HG03442 (cell line): ENCODE measurements around the gene ATXN10.
"Not testable (repeated sequence)": the region's sequence is repeated elsewhere in the genome, so short reads cannot be mapped to it uniquely, and the experiment has no call there.

Experiments
- ATAC-seq: cut with Tn5 transposase; IDR thresholded peaks from one replicate; pipeline ENCODE4 v1.9.1; 2021; ENCODE audit warnings: mild to moderate bottlenecking, moderate library complexity; ENCODE audit not compliant: unreplicated experiment

ATXN10 gene

GRCh38 chr22:45781966-45782365, 110.3 kb downstream of the ATXN10 start:
- no peak for ATAC-seq

GRCh38 chr22:45783021-45783420, 111.4 kb downstream of the ATXN10 start:
- no peak for ATAC-seq

GRCh38 chr22:45783690-45784089, 112.1 kb downstream of the ATXN10 start:
- ATAC-seq, result no peak

- ATAC-seq, result no peak
These were observed 113.0 kb downstream of the ATXN10 start for GRCh38 chr22:45784357-45785277.

GRCh38 chr22:45785458-45785857, 113.8 kb downstream of the ATXN10 start:
- no peak for ATAC-seq

GRCh38 chr22:45786726-45787125, 115.1 kb downstream of the ATXN10 start:
- no peak for ATAC-seq

GRCh38 chr22:45787759-45788158, 116.1 kb downstream of the ATXN10 start:
- no peak for ATAC-seq

- no peak for ATAC-seq
These were observed 116.9 kb downstream of the ATXN10 start for GRCh38 chr22:45788522-45788921.

- no peak for ATAC-seq
These were observed 118.8 kb downstream of the ATXN10 start for GRCh38 chr22:45790401-45790800.

- ATAC-seq, result no peak
These were observed 121.5 kb downstream of the ATXN10 start for GRCh38 chr22:45793161-45793560.

GRCh38 chr22:45793892-45794291, 122.3 kb downstream of the ATXN10 start:
- no peak for ATAC-seq

GRCh38 chr22:45796009-45796408, 124.4 kb downstream of the ATXN10 start:
- ATAC-seq, result not testable (repeated sequence)

GRCh38 chr22:45799291-45799690, 127.7 kb downstream of the ATXN10 start:
- ATAC-seq, result no peak

GRCh38 chr22:45802054-45802453, 130.4 kb downstream of the ATXN10 start:
- ATAC-seq, result no peak

GRCh38 chr22:45804319-45804985, 132.8 kb downstream of the ATXN10 start:
- ATAC-seq, result no peak

GRCh38 chr22:45804986-45805325, 133.3 kb downstream of the ATXN10 start:
- no peak for ATAC-seq

- no peak for ATAC-seq
These were observed 133.8 kb downstream of the ATXN10 start for GRCh38 chr22:45805413-45805812.

- no peak for ATAC-seq
These were observed 135.7 kb downstream of the ATXN10 start for GRCh38 chr22:45807156-45807915.

GRCh38 chr22:45812910-45813309, 141.3 kb downstream of the ATXN10 start:
- no peak for ATAC-seq

- ATAC-seq, result no peak
These were observed 142.6 kb downstream of the ATXN10 start for GRCh38 chr22:45814198-45814597.

GRCh38 chr22:45816776-45817175, 145.1 kb downstream of the ATXN10 start:
- no peak for ATAC-seq
